ENCODE data around the gene TNPO1.

GRCh38 chr5:72841756-72842535 lies 25.5 kb downstream of the TNPO1 start:
- TF ChIP-seq CTCF (IDR thresholded peaks at IDR 0.05) (no peak), POLR2A (IDR thresholded peaks at IDR 0.05) (no peak)
